CD4-positive, alpha-beta T cell treated with Interleukin-15 for 1 hour (primary cell): ENCODE data around the gene PCYOX1L.

Source experiments
- DNase-seq: peaks from one replicate; pipeline ENCODE4 v3.0.0-alpha.2; 2020

Gene PCYOX1L

DNA sequence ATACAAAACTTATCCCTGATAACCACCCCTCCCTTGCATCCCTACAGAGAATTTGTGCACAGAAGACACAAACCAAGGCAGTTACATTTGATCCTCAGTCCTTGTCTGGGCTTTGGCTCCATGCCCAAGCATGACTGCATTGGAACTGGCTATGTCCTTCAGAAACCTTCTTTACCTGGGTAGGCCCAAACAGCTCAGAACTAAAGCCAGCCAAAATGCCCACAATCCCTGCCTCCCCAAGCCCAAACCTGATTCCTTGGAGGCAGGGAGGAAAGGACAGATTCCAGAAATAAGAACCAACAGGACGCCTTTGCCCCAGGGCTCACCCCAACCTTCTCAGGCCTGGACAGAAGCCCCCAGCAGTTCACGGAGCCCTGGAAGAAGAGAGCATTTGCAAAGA lies 13.0 kb downstream of the PCYOX1L start:
- DNase-seq, result no peak

DNA sequence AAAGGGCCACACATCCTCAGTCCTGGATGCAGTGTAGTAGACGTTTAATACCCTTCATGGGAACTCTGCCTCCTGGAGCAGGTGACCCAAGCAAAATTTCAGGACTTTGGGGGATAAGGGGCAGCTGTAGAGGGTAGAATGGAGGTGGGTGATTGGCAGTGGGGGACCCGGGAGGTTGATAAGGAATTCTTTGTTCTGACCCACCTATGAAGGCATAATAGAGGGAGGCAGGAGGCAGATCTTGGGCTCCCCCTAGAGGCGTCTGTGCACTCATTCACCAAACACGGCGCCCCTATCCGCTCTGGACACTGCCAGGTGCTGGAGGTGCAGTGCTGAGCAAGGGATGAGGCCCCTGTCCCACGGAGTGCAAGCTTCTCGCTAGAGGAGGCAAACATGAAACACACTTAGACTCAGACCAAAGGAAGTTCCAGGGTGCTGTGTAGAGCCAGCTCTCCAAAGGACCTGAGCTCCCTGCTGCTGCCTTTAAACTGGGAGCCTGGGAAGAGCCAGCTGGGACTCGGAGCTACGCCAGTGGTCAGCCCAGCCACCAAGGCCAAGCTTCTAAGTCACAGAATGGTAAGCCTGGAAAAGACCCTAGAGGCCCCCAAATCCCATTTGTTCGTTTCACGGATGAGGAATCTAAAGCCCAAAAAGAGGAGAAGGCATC lies 13.6 kb downstream of the PCYOX1L start:
- peak; percentile 61 for DNase-seq

DNA sequence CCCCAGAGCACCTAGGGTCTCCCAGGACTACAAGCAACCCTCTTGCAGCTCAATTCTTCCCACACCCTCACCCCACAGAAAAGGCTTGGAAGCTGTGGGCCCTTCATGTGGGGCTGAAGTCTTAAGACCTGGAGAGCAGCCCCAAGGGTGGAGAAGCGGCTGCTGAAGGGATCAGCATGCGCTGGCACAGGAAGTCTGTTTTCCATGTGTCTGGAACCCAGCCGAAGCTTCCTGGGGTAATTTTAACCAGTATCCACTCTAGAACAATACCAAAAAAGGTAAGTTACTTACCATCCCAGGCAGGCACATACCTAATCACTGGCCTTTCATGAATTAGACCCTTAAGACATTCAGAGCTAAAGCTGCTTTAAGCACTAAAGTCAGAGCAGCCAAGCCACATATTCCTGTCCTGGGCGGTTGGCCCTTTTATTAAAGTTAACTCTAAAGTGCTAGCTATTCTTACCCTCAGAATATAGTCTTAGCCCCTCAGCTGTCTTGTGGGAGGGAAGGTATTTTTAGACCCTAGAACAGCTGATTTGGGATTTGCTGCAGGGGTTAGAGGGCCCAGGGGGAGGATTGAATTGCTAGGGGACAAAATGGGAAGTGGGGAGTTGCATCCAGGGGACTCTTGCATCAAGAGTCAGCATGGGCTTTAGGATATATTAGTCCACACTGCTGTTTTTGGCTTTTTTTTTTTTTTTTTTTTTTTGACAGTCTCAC lies 14.4 kb downstream of the PCYOX1L start:
- DNase-seq, result no peak

DNA sequence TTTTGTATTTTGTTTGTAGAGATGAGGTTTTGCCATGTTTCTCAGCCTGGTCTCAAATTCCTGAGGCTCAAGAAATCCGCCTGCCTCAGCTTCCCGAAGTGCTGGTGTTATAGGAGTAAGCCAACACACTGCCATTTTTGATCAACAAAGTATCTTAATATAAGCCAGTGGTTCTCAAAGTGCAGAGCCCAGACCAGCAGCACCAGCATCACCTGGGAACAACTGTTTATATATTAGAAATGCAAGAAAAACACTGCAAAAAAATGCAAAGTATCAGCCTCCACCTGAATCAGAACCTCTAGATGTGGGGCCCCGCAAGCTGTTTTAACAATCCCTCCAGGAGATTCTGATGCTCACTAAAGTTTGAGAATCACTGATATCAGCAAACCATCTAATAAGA lies 15.1 kb downstream of the PCYOX1L start:
- no peak for DNase-seq

DNA sequence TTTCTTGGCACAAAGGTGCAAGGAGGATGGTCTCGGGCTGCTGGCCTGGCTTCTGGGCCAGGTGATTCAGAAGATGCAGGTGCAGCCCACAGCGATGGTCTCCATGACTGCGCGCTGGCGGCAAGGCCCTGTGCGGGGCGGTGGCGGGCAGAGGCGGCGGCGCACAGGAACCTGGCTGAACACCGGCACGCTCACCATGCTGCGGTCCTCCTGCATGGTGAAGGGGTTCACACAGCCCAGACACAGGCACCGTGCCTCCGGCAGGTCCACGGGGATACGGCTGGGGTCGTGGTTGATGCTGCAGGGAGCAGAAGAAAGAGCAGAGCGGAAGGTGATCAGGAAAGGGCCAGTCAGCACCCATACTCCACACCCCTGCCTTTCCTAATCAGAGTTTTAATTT lies 16.5 kb downstream of the PCYOX1L start:
- DNase-seq, result no peak

DNA sequence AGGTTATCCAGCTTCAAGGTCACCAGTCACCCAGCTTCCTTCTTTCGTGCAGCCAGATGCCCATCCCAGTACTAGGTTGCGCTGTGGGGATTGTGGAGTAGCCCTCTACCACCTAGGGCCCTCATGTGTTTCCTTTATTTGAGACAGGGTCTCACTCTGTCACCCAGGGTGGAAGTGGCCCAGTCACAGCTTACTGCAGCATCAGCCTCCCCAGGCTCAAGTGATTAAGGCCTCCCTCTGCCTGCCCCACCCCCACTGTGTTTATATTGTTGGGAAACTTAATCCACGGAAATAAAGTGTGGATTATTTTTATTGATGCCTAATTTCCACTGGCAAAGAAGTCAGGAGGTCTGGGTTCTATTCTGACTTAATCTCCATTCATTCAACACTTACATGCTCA lies 17.0 kb downstream of the PCYOX1L start:
- no peak for DNase-seq

DNA sequence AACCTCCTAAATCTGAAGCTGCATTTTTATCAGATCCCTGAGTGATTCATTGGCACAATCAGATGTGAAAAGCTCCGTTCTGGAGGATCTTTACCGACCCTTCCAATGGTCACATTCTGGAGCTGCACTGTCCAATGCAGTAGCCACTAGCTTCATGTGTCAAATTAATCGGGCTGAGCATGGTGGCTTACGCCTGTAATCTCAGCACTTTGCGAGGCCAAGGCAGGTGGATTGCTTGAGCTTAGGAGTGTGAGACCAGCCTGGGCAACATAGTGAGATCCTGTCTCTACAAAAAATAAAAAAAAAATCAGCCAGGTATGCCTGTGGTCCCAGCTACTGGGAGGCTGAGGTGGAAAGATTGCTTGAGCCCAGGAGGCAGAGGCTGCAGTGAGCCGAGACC lies 17.6 kb downstream of the PCYOX1L start:
- DNase-seq, result no peak

DNA sequence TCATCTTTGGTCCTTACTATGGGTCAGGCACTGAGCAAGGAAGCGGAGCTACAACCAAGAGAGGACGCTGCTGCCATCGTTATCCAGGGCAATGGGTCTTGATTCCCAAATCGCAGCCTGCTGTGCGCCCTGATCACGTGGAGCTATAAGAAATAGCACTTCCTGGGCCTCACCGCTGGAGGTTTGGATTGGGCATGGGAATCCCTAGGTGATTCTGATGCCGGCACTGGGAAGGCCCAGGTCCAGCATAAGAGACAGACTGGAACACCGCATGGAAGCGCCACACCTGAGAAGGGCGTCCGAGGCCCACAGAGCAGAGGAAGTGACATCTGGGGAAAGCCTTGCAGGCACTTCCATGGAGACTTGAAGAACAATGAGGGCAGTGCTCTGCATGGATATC lies 18.3 kb downstream of the PCYOX1L start:
- no peak for DNase-seq

DNA sequence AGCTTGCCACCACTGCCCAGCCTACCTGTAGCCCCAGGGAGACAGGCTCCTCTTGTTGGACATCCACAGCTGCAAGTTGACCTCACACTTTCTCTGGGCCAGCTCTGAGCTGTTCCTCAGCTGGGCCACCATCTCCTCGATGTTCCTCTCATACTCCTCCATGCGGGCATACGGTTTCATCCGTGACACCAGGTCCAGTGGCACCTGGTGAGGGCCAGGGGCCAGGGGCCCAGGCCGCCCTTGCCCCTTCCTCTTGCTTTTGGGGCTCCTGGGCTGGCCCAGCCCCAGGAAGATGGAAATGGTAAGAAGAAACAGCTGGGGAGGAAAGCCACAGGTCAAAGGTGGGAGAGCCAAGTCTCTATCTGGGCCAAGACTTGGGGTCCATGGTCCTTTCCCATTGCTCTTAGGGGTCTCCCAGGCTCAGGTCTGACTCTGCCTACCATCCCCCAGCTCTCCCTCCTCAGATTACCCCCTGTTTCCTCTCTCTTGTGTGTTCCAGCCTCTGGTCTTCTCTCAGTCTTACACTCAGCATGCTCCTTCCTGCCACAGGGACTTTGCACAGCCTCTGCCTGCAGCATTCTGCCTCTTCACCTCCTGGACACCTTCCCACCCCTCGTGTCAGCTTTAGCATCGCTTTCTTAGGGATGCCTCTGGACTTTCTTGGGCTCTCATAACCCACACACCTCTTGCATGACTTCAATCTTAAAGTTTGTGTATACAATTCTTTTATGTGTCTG lies 19.0 kb downstream of the PCYOX1L start:
- no peak for DNase-seq

DNA sequence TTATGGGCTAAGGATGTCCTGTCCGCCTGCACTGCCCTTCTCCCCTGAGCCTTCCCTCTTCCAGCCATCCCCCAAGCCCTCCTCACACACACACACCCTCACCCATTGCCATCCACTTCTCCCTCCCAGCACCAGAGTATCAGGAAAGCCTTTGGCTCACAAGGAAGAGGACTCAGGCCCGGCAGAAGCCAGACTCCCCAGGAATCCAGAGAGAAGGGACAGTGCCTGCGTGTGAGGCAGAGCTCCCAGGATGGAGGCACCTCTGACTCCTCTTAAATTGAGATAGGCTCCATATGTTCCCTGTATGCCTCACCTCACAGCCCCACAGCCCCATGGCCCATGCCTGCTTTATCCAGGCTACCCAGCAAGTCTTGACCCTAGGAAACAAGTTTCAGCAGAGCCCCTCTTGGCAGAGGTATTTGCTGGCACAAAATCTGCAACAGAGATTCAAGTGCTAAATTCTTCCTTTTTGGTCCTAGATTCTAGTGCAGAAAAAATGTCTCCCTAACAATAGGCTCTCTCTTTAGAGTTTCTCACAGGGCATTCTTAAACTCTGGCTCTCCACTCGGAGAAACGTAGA lies 20.5 kb downstream of the PCYOX1L start:
- DNase-seq, result no peak

DNA sequence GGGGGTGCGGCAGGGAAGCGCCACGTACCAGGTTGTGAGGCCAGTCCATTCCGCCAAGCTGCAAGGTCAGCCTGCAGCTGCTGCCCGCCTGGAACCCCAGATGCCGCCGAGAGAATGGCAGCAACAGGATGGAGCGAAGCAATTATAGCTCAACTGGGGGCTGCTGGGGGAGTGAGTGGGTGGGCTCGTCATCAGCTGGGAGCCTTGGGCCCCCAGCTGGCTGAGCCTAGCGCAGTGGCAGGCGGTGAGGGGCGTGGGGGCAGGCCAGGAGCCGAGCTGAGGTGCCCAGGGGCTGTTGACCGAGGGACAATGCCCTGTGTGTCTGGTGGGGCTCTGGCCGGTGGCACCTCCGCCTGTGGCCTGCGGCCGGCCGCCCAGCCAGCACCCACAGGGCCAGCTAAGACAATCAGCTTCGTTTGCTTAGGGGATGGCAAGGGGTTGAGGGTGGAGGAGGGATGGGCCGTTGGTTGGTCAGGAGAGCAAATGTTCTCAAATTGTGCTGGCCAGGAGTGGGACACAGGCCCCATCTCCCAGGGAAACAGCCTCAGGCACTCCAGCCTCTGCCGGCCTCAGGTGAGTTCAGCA lies 21.4 kb downstream of the PCYOX1L start, which contains the start of gene IL17B:
IL17B (minus strand) TSS at position 116 of the 585 bp plus-strand sequence; CDS start at position 49, 67 bp downstream.
- DNase-seq, result no peak

DNA sequence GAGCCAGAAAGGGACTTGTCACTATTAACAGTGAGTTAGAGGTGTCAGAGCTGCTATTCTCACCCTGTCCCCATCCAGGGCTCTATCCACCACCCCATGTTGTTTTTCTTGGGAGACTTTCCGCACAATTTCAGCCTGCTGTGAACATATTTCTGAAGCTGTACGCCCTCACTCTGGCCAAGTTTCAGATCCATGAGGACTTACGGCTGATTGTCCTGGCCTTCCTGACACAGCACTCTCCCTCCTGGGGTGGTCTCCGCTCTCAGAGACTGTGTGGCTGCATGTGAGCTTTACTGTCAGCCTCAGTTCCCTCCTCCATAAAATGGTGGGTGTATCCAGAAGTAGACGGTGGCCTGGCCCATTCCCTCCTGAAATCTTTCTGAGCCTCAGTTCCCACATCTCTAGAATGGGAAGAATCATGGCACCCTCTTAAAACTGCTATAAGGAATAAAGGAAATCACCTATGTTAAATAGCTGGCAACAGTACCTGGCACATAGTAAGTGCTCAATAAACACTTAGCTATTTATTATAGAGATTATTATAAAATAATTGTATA lies 22.1 kb downstream of the PCYOX1L start:
- DNase-seq, result no peak

DNA sequence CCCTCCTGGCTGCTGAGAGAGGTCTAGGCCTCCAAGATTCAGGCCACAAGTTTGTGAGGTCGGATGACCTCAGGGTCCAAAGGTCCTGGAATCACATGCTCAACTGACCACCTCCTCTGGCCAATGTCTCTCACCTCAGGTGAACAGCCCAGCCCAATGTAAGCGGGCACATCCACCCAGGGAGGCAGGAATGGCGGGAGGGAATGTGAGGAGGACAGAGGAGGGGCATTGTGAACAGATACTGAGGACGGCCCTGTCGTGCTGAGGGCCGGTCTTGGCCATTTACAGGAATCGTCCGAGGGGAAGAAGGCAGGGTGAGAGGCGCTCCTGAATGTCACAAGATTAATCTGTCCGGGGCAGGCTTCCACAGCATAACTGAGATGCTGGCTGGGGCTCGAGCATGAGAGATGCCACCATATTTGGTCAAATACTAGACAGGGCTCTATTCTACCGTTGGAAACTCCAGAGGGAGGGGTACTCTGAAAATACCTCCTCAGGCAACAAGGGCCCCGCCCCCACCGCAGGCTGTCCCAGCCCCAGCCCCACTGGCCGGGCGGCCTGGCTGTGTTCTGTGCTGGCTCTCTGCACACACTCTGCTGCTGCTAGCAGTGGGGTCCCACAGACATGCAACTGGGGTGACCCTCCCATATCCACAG lies 22.7 kb downstream of the PCYOX1L start:
- DNase-seq, result no peak

DNA sequence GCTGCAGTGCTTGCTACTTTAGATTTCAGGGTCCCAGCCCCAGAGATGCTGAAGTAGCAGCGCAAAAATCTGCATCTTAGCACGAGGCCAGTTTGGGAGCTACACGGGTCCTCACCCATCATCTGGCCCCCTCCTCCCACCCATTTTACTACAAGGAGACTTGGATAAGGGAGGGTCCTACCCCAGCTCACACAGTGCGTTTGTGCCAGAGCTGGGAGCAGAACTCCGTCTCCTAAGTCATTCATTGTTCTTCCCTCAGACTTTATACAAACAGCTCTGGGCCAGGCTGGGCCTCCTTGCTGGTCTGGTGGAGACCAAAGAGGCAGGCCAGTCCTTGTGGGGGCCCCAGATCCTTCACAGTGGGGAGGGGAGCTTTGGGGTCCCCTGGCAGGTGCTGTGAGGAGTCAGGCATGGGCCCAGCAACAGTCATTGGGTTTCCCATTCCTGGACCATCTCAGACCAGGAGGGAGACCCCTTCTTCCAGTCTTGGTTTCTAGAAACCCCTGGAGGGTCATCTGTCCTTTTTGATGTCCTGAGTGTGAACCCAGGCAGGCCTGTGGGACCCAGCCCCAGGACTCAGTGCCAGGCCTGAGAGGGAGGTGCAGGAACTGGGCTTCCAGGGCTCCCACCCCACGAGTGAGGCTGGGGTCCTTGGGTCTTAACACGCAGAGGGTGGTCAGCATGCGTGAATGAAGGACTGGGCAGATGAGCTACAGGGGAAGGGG lies 23.6 kb downstream of the PCYOX1L start:
- no peak for DNase-seq

DNA sequence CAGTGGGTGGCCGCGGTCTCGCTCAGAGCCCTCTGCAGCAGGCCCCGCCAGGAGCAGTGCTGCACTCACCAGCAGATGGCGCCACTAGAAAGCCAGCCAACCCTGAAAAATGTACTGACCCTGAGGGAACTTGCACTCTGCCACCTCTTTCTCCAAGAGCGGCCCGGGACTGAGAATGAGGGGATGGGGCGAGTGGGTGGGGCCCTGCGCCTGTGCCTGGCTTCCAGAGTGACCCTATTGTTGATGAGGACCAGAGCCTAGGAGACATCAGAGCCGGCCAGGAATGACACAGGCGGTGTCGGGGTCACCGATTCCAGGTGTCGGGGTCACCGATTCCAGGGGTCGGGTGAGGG lies 24.1 kb downstream of the PCYOX1L start:
- DNase-seq, result peak; percentile 60

DNA sequence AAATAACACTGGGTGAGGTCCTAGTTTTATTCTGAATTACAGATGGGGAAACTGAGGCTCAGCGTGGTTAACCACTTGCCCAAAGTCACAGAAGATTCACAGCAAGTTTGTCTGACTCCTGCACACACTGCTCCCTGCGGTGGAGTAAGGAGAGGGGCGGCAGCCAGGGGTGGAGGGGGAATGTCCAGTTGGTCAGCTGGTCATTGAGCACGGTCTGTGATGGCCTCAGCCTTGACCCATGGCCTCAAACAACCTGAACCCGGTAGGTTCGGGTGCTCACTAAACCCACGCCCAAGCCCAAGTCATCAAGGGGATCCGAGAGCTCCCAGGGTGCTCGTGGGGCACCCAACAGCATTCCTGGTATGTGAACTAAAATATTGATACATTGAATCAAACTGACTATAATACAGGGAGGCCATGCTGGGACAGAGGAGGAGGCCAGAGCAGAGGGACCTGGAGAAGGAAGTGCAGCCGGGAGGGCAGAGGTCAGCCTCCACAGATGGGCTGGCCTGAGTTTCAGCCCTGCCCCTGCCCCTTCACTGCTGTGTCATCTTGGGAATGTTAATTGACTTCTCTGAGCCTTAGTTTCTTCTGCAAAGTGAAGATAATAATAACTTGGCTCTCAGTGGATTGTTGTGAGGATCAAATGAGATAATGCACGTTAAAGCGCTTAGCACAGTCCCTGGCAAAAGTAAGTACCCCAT lies 24.8 kb downstream of the PCYOX1L start:
- DNase-seq, result no peak

DNA sequence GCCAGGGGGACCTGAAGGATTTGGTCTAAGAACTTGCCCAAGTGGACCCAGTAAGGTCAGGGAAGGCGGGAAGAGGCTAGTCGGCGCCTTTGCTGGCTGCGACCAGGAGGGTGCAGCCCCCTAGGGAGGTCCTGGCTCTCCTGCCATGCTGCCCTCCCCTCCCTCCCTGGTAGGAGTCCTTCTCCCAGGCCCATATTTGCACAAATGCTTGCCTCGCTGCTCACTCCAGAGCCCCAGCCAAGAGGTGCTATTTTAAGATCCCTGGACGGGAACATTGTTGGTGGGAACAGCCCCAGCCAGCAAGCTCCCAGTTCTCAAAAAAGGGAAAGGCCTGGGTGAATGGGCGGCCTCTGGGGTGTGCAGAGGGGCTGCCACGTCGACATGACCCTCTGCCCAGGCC lies 25.6 kb downstream of the PCYOX1L start:
- DNase-seq, result no peak

DNA sequence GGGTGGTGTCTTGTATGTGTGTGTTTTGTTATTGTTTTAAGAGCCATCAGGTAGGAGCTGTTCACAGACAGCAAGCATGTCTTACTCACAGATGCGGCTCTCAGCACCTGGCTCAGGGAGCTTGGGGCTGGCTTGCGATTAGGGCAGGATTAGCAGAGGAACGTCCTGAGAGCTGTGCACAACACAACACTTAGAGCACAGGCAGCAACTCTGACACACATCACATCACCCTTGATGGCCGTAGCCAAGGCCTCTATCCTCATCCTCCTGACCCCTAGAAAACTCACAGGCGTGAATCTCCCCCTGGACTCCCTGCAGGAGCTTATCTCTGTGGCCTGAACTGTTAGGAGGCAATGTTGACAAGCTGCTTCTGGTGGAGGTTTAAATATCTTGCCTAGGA lies 28.3 kb downstream of the PCYOX1L start:
- no peak for DNase-seq

DNA sequence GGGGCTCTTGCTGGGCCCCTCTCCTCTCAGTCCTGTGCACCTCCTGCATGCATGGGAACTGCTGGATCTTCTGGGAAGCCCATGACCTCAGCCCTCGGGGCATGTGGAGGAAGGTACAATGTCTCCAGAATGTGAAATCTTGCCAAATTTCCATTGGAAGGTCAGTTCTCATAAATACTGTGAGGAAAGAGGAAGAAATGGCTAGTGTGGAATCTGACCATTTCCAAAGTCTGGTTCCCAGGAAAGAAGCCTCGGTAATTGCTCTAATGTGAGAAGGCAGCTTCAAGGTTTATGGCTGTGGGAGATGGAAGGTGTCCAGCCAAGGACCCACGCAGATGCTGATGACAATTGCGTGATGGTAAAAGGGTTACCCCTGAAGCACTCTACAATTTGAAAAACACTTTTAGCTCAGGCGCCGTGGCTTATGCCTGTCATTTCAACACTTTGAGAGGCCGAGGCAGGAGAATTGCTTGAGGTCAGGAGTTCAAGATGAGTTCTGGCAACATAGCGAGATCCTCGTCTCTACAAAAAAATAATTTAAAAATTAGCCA lies 29.3 kb downstream of the PCYOX1L start:
- no peak for DNase-seq

DNA sequence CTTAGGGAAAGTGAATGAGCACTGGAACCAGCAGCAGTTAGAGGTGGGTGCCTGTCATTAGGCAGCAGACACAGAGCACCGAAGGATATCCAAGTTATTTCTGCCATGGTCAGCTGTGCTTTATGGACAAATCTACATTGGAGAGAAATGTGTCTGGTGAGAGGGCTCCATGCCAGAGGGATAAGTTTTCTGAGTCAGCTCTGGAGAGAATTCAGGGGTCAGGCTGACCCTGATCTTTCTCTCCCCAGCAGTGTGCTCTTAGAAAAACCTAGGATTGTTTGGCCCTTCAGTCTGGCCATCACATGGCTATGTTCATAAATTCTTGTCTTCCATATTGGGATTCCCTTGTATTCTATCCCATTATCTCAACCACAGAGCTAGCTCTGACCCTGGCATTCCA lies 30.1 kb downstream of the PCYOX1L start:
- no peak for DNase-seq
